Hepatocyte (in vitro differentiated cells): Measurements from ENCODE around the gene PSD2. TPM values are rescaled to one million over a fixed set of nuclear protein-coding genes. Genes with fewer than 3 reads are reported as not detected.

Experiments
- DNase-seq: peaks from one replicate; pipeline ENCODE4 v3.0.0-alpha.2; 2016; ENCODE audit warnings: low spot score
- H2AFZ ChIP-seq: fragments of 200-600 bp; sonication (generic); 2 replicates; pipeline ENCODE4 v1.6.0; 2016; ENCODE audit warnings: antibody characterized with exemption, mild to moderate bottlenecking
- H3K27ac ChIP-seq: fragments of 200-600 bp; sonication (generic); 2 replicates; pipeline ENCODE4 v1.5.1; 2016; ENCODE audit warnings: mild to moderate bottlenecking
- H3K27me3 ChIP-seq: fragments of 200-600 bp; sonication (generic); 2 replicates; pipeline ENCODE4 v1.6.1; 2016
- H3K36me3 ChIP-seq: fragments of 200-600 bp; sonication (generic); replicated peaks from 2 replicates; pipeline ENCODE4 v1.5.1; 2016; ENCODE audit warnings: low read depth; ENCODE audit not compliant: insufficient read depth
- H3K4me1 ChIP-seq: fragments of 200-600 bp; sonication (generic); 2 replicates; pipeline ENCODE4 v1.5.1; 2016; ENCODE audit warnings: mild to moderate bottlenecking, moderate library complexity; ENCODE audit not compliant: insufficient read depth
- H3K4me2 ChIP-seq: fragments of 200-600 bp; sonication (generic); 2 replicates; pipeline ENCODE4 v1.6.0; 2016
- H3K4me3 ChIP-seq: fragments of 200-600 bp; sonication (generic); 2 replicates; pipeline ENCODE4 v1.5.1; 2016; ENCODE audit warnings: mild to moderate bottlenecking
- H3K79me2 ChIP-seq: fragments of 200-600 bp; sonication (generic); 2 replicates; pipeline ENCODE4 v1.6.0; 2017; ENCODE audit warnings: mild to moderate bottlenecking
- H3K9me2 ChIP-seq: fragments of 200-600 bp; sonication (generic); replicated peaks from 2 replicates; pipeline ENCODE4 v1.6.0; 2017; ENCODE audit warnings: mild to moderate bottlenecking; ENCODE audit not compliant: insufficient read depth
- H3K9me3 ChIP-seq: fragments of 200-600 bp; sonication (generic); 2 replicates; pipeline ENCODE4 v1.5.1; 2016; ENCODE audit warnings: low read depth, mild to moderate bottlenecking
- H4K20me1 ChIP-seq: fragments of 200-600 bp; sonication (generic); 2 replicates; pipeline ENCODE4 v1.6.0; 2016; ENCODE audit warnings: mild to moderate bottlenecking; ENCODE audit not compliant: insufficient read depth, poor library complexity, severe bottlenecking
- CTCF ChIP-seq: fragments of 200-600 bp; sonication (generic); IDR thresholded peaks from 2 replicates; pipeline ENCODE4 v1.5.1; 2016; ENCODE audit warnings: antibody characterized with exemption, mild to moderate bottlenecking; ENCODE audit not compliant: poor library complexity
- EZH2 ChIP-seq: fragments of 200-600 bp; sonication (generic); IDR thresholded peaks from 2 replicates; pipeline ENCODE4 v1.6.1; 2016; ENCODE audit warnings: antibody characterized with exemption, mild to moderate bottlenecking, borderline replicate concordance
- EZH2phosphoT487 ChIP-seq: fragments of 200-600 bp; sonication (generic); IDR thresholded peaks from one replicate; pipeline ENCODE4 v1.6.1; 2018; ENCODE audit warnings: antibody characterized with exemption, mild to moderate bottlenecking, low read depth, moderate library complexity; ENCODE audit not compliant: unreplicated experiment, severe bottlenecking
- WGBS: methylation state at CpG from one replicate; pipeline ENCODE4 v1.1.6; 2016; ENCODE audit warnings: low lambda C conversion rate; ENCODE audit errors: missing lambda C conversion rate; 5-methylcytosine and 5-hydroxymethylcytosine counted together
- polyA plus RNA-seq: library from polyadenylated mRNA; unstranded; fragments of >200 nt; fragmentation: Nextera tagmentation; extraction: Ambion mirVana; gene quantifications from 2 replicates; pipeline ENCODE4 v1.2.1, GENCODE V29; 2016
- total RNA-seq: library from RNA; depleted of rRNA; stranded (reverse); fragments of >200 nt; gene quantifications from 2 replicates; pipeline ENCODE4 v1.2.3, GENCODE V29; 2014

Gene PSD2
- total and polyA plus RNA-seq, 2 experiments from 2014 or later: not detected

- Histone ChIP-seq H3K9me3 (no peaks in the 10 kb centered on the region), H3K27ac (no peak overlapping the region), H3K27me3 (peaks cover 21% of the 10 kb centered on the region), H3K36me3 (no peaks in the 10 kb centered on the region), H3K4me1 (peaks cover 14% of the 10 kb centered on the region), H3K4me3 (no peak overlapping the region), H4K20me1 (no peaks in the 10 kb centered on the region), H3K4me2 (no peak overlapping the region), H3K79me2 (no peaks in the 10 kb centered on the region), H3K9me2 (no peaks in the 10 kb centered on the region), H2AFZ (no peak overlapping the region)
- 86% methylated on average over 2 of the region's 2 CpGs for WGBS
- TF ChIP-seq CTCF: no peak
- no peak for DNase-seq
These were observed 90.6 kb downstream of the PSD2 start for GRCh38 chr5:139886213-139886612.

GRCh38 chr5:139888370-139888769 is 92.8 kb downstream of the PSD2 start:
- no peak overlapping the region for H3K4me2 ChIP-seq
- no peaks in the 10 kb centered on the region for H3K36me3 ChIP-seq
- H3K9me3 ChIP-seq: no peaks in the 10 kb centered on the region
- WGBS: 68% methylated on average over 4 of the region's 4 CpGs
- H2AFZ ChIP-seq: no peak overlapping the region
- H3K4me3 ChIP-seq: no peak overlapping the region
- DNase-seq: no peak
- H3K4me1 ChIP-seq: peaks cover 2% of the 10 kb centered on the region
- TF ChIP-seq EZH2: no peak
- TF ChIP-seq CTCF: no peak
- TF ChIP-seq EZH2phosphoT487: no peak
- H3K9me2 ChIP-seq: no peaks in the 10 kb centered on the region
- no peaks in the 10 kb centered on the region for H4K20me1 ChIP-seq
- H3K27me3 ChIP-seq: peaks cover 21% of the 10 kb centered on the region
- H3K79me2 ChIP-seq: no peaks in the 10 kb centered on the region
- no peak overlapping the region for H3K27ac ChIP-seq

GRCh38 chr5:139889410-139889809 is 93.8 kb downstream of the PSD2 start:
- Histone ChIP-seq H3K4me3 (no peak overlapping the region), H3K79me2 (no peaks in the 10 kb centered on the region), H3K4me1 (no peaks in the 10 kb centered on the region), H2AFZ (no peak overlapping the region), H3K27ac (no peak overlapping the region), H3K4me2 (no peak overlapping the region), H3K27me3 (peaks cover 21% of the 10 kb centered on the region), H3K36me3 (no peaks in the 10 kb centered on the region), H3K9me2 (no peaks in the 10 kb centered on the region), H4K20me1 (no peaks in the 10 kb centered on the region), H3K9me3 (no peaks in the 10 kb centered on the region)
- no peak for DNase-seq
- TF ChIP-seq CTCF: no peak
- no peak for TF ChIP-seq EZH2
- no peak for TF ChIP-seq EZH2phosphoT487
- WGBS: 88% methylated on average over 2 of the region's 2 CpGs

- Histone ChIP-seq H3K79me2 (no peaks in the 10 kb centered on the region), H3K27me3 (peaks cover 16% of the 10 kb centered on the region), H3K4me2 (no peak overlapping the region), H2AFZ (no peak overlapping the region), H3K9me2 (no peaks in the 10 kb centered on the region), H3K9me3 (no peaks in the 10 kb centered on the region), H3K36me3 (no peaks in the 10 kb centered on the region), H3K4me3 (no peak overlapping the region), H3K4me1 (no peaks in the 10 kb centered on the region), H3K27ac (no peak overlapping the region), H4K20me1 (no peaks in the 10 kb centered on the region)
- no peak for DNase-seq
- no peak for TF ChIP-seq EZH2
- no peak for TF ChIP-seq CTCF
- 57% methylated on average over 9 of the region's 9 CpGs for WGBS
These were observed 98.3 kb downstream of the PSD2 start for GRCh38 chr5:139893873-139894272.
